Measurements from ENCODE around the gene AP4E1. TPM values are rescaled to one million over a fixed set of nuclear protein-coding genes. Genes with fewer than 3 reads are reported as not detected.
A peak's percentile ranks its signal among the peaks of the same experiment; 100 is the strongest.
"Not testable (repeated sequence)": the region's sequence is repeated elsewhere in the genome, so short reads cannot be mapped to it uniquely, and the experiment has no call there.

Gene AP4E1
- polyA plus RNA-seq, 10 donors = 6.4 to 10.4 (median 8.4) TPM

DNA sequence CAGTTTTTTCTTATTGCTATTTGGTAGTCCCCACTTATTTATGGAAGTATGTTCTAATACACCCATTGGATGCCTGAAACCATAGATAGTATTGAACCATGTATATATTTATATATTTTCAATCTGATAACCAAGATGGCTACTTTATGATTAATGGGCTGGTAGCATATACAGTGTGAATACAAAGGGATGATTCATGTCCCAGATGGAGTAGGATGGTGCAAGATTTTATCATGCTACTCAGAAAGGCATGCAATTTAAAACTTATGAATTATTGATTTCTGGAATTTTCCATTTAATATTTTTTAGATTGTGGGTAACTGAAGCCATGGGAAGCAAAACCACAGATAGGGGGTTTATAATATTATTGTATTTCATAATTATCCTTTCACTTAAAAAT lies 35.2 kb downstream of the AP4E1 start:
- DNase-seq = no peak

DNA sequence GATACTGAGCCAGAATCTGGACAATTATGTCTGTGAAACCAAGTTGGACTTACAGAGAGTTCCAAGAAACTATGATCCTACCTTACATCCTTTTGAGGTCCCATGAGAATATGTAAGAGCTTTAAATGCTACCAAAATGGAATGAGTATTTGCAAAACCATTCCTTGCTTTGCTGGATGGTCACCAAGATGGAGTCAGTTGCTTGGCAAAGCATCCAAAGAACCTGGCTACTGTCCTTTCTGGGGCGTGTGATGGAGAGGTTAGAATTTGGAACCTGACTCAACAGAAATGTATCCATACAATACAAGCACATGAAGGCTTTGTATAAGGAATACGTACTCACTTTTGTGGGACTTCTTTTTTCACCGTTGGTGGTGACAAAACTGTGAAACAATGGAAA lies 36.2 kb downstream of the AP4E1 start:
- peak in 1 of 3 donors; percentile 3 for DNase-seq

DNA sequence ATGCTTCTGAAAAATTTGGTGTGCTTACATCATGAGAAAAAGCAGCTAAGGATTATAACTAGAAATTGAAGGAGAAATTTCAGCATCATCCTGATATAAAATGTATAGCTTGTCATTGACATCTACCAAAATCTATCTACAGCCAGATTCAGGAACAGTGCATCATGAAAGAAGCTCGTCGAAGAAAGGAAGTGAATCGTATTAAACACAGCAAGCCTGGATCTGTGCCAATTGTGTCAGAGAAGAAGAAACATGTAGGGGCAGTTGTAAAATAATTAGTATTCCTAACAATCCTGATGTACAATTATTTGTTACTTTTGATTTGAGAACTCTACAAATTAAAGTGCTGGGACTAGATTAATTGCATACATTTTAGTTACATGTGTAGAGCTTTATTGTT lies 37.2 kb downstream of the AP4E1 start:
- DNase-seq = no peak

DNA sequence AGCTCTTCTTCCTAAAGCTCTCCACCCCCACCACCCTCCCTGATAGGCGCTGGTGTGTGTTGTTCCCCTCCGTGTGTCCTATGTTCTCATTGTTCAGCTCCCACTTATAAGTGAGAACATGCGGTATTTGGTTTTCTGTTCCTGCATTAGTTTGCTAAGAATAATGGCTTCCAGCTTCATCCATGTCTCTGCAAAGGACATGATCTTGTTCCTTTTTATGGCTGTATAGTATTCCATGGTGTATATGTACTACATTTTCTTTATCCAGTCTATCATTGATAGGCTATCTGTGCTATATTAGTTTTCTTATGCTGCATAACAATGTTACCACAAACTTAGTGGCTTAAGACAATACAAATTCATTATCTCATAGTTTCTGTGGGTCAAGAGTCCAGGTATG lies 42.3 kb downstream of the AP4E1 start:
- not testable (repeated sequence) for DNase-seq

DNA sequence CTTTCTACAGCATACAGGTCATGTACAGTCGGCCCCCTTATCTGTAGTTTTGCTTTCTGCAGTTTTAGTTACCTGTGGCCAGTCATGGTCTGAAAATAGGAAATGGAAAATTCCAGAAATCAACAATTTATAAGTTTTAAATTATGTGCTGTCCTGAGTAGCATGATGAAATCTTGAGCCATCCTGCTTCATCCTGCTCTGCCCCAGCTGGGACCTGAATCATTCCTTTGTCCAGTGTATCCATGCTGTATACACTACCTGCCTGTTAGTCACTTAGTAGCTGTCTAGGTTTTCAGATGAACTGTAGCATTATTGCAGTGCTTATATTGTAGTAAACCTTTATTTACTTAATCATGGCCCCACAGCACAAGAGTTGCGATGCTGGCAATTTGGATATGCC lies 44.8 kb downstream of the AP4E1 start:
- DNase-seq = no peak

DNA sequence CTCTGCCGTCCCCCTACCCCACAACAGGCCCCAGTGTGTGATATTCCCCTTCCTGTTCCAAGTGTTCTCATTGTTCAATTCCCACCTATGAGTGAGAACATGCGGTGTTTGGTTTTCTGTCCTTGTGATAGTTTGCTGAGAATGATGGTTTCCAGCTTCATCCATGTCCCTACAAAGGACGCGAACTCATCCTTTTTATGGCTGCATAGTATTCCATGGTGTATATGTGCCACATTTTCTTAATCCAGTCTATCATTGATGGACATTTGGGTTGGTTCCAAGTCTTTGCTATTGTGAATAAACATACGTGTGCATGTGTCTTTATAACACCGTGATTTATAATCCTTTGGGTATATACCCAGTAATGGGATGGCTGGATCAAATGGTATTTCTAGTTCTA lies 46.4 kb downstream of the AP4E1 start:
- not testable (repeated sequence) for DNase-seq

DNA sequence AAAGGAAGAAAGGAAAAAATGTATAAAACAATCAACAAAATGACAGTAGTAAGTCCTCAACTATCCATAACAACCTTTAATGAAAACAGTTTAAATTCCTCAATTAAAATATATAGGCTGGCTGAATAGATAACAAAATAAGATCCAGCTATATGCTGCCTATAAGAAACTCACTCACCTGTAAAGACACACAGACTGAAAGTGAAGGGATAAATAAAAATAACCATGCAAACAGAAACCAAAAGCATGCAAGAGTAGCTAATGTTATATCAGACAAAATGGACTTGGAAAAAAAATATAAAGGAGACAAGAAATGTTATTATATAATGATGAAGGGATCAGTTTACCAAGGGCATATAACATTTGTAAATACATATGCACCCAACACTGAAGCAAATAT lies 51.2 kb downstream of the AP4E1 start:
- no peak for DNase-seq

DNA sequence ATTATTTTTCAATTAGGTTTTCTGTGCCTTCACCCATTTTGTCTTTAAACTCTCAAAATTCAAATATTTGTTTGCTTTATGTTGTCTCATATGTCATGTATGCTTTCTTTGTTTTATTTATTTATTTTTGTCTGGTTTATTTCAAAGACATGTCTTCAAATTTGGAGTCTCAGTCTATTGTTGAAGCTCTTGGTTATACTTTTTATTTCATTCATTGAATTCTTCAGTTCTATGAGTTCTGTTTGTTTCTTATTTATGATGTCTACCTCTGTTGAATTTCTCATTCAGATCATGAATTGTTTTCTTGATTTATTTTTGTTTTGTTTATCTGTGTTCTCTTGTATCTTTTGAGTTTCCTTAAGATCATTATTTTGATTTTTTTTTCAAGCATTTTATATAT lies 55.6 kb downstream of the AP4E1 start:
- no peak for DNase-seq

DNA sequence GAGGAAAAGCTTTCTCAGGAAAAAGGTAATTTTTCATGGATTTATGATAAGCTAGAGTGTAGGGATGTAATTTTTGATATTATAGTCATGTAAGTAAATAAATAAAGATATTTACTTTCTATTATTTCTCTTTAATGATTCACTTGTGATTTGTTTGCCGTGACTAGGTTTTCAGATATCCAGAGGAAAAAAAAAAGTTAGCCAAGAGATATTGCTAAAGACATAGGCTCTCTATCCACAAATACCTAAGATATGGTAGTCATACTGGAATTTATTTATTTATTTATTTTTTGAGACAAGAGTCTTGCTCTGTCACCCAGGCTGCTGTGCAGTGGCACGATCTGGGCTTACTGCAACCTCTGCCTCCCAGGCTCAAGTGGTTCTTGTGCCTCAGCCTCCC lies 59.9 kb downstream of the AP4E1 start:
- no peak for DNase-seq

DNA sequence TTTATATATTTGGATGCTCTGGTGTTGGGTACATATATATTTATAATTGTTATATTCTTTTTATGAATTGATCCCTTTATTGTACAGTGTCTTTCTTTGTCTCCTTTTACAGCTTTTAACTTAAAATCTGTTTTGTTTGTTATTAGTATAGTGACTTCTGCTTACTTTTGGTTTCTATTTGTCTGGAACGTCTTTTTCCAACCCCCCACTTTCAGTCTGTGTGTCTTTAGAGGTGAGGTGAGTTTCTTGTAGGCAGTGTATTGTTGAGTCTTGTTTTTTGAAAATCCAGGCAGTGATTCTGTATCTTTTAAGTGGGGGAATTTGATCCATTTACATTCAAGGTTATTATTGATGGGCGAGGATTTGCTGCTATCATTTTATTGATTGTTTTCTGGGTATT lies 62.0 kb downstream of the AP4E1 start:
- DNase-seq = no peak

DNA sequence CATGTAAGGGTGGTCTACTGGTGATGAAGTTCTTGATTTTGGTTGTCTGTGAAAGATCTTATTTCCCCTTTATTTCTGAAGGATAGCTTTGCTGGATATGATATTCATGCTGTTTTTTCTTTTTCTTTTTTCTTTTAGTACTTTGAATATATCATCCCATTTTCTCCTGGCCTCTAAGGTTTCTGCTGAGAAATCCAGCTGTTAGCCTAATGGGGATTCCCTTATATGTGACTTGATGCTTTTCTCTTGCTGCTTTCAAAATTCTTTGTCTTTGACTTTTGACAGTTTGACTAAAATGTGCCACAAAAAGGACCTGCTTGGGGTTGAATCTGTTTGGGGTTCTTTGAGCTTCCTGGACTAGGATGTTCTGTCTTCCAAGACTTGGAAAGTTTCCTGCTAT lies 62.6 kb downstream of the AP4E1 start:
- DNase-seq = no peak

DNA sequence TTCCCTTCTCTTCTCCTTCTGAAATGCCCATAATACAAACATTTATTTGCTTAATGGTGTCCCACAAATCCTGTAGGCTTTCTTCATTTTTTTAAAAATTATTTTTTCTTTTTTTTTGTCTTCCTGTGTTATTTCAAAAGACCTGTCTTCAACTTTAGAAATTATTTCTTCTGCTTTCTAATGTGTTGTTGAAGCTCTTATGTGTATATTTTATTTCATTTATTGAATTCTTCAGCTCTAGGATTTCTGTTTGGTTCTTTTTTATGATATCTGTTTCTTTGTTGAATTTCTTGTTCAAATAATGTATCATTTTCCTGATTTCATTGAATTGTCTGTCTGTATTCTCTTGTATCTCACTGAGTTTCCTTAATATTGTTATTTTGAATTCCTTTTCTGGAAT lies 63.1 kb downstream of the AP4E1 start:
- DNase-seq = no peak

DNA sequence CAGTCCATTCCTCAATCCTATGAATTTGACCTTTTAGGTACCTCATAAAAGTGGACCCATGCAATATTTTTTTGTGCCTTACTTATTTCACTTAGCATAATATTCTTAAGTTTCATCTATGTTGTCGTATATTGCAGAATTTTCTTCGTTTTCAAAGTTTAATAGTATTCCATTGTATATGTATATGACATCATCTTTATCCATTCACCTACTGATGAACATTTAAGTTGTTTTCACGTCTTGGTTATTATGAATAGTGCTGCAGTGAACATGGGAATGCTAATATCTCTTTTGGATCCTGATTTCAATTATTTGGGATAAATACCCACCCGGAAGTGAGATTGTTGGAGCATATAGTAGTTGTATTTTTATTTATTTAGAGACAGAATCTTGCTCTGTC lies 65.1 kb downstream of the AP4E1 start:
- DNase-seq = no peak

DNA sequence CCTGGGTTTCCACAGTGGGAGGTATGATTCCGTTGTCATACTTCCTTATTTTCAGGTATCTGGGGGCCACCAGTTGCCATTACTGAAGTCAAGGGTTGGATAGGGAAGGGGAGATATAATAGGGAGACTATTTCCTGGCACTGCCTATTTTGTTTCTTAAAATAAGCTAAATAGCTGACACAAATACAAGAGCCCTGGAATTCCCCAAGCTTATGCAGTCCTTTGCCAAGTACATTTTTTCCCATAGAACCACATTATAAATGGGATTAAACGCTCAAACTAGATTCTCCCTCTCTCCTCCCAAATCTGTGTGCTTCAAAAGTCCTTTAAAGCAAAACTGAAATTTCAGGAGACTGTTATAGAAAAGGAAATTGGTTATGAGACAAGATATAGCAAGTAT lies 68.7 kb downstream of the AP4E1 start:
- DNase-seq = peak; percentile 27 to 68 (median 47)

DNA sequence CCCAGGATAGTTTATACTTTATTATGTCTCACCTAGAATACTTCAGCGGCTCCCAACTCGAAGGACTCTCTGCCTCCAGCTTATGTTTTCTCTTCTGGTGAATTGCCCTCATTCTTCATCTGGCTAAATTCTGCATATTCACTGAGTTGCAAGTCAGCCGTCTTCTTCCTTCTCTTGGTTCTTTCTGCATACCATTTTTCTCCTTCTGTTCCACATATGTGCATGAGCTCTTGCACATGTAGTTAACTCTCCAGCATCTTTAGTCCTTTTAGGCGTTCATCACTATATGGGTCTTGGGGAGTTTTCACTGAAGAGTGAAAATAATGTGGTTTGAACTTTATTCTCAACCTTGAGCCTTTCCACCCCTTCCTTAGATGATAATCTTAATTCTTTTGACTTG lies 70.1 kb downstream of the AP4E1 start:
- DNase-seq = no peak

DNA sequence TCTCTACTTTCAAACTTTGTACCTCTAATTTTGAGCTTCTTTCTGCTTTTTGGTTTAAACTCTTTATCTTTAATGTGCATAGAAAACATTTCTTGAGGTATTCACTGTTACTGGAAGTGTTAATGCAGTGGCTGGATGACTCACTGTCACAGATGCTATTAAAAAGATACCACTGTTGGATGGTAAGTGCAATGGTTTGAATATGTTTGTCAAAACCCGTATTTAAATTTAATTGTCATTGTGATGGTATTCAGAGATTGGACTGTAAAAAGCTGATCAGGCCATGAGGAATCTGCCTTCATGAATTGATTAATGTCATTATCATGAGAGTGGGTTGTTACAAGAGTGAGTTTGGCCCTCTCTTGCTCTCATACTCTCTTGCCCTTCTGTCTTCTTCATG lies 70.6 kb downstream of the AP4E1 start:
- no peak for DNase-seq

DNA sequence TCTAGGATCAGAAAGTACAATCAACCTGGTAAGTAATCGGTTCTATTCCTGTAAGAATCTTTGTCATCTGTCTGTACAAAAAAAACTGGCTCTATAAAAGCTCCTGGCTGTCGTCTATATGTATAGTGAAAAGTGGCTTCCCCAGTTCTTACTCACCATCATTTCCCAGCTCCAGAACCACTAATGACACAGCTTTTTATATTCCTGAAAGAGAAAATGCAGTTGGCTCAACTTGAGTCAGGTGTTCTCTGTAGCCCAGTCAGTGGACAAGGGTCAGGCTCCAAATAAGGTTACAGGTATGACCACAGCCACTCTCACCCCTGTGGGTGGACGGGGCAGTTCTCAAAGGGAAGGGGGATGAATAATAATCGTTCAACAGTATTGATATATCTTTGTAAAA lies 85.1 kb downstream of the AP4E1 start:
- DNase-seq = no peak

DNA sequence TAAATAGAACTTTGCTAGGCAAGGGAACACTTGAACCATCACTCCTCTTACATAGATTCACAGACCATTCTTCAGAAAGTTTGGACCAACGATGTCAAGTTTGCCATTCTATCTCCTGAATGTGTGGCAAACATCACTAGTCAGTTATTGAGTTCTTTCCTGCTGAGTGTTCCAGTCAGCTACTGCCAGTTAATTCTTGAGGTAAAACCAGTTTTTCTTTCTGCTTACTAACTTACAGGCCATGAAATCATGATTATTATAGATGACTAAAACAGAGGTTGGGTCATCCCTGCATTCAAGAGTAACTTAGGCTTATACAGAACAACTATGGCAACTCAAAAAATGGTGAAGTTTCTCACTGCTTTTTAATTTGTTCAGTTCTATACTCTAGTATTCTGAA lies 88.2 kb downstream of the AP4E1 start:
- DNase-seq = no peak

DNA sequence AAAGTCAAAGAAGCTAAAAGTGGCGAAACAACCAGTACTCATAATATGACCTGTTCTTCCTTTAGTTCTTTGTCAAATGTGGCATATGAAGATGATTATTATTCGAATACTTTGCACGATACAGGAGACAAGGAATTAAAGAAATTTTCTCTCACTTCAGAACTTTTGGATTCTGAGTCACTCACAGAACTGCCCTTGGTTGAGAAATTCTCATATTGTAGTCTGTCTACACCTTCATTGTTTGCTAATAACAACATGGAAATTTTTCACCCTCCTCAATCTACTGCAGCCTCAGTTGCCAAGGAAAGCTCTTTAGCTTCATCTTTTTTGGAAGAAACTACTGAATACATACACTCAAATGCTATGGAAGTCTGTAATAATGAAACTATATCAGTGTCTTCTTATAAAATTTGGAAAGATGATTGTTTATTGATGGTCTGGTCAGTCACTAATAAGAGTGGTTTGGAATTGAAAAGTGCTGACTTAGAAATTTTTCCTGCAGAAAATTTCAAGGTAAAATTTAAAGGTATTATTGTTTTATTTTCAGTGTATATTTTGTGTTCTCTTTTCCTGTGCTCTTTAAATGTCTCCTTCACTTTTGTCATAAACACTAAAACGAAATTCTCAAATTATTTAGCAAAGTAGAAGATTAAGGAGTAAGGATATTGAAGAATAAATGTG lies 89.0 kb downstream of the AP4E1 start:
- no peak for DNase-seq

DNA sequence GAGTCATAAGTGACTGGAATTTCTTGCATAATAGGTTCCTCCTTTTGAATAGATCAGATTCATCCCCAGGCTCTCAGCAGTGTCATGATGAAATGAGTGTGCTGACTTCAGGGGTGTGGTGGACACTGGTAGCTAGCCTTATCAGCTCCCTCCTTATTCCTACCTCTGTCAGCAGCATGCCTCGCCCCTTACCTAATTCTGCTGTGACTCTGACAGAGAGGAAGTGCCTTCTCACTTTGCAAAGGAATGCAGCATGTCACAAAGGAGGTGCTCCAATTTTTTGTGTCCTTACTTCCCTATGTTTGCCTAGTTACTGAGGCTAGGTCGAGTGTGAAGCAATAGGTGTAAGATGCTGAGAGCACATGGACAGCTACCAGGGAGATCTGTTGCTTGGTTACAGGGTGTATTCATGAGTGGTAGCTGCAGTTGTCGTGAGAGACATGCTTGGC lies 95.6 kb downstream of the AP4E1 start:
- no peak for DNase-seq

DNA sequence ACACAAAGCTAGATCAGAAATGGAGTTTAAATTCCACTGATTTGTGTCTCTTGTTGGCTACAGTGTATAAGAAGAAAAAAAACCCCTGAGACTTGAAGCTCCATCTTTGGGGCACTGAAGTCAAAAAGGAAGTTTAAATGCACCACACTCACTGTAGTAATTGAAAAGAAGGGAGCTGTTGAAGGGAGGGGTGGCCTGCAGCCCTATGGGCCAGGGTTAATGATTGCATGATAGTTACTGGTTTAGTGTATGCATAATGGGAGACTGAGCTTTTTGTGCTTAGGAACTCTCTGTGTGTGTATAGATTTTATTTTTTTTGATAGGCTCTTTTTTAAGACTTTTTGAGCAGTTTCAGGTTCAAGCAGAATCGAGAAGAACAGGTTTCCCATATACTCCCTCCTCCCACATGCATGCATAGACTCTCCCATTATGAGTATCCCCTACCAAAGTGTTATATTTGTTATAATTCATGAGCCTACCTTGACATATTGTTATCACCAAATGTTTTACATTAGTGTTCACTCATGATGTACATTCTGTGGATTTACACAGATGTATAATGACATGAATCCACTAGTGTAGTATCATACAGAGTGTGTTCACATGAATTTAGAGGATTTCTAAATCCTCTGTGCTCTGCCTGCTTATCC lies 98.0 kb downstream of the AP4E1 start:
- DNase-seq = no peak

DNA sequence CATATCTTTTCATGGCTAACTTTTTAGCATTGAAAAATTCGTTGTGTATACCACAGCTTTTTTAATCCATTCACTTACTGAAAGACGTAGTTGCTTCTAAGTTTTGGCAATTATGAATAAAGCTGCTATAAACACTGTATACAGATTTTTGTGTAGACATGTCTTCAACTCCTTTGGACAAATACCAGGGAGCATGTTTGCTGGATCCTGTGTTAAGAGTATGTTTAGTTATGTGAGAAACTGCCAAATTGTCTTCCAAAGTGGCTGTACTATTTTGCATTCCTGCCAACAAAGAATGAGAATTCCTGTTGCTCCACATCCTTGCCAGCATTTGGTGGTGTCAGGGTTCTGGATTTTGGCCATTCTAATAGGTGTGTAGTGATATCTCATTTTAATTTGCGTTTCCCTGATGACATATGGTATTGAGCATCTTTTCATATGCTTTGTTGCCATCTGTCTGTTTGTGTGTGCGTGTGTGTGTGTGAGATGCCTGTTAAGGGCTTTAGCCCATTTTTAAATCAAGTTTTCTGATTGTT lies 98.7 kb downstream of the AP4E1 start:
- DNase-seq = no peak

DNA sequence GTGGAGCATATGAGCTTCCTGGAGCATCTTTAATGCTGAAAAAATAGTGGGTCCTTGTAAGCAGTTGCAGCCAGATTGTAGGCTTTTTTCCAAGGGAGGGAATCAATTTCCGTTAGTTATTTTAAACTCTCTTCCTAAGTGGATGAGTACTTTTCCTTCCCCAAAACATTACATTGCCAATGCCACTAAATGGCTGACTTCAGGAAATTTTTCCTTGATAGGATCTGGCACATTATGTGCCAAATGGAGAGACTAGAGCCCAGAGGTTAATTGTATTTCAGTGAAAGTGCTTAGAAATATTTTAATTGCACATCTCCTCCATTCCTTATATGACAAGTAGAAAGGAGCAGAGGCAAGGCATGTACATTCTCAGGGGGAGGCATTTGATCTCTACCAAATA lies 102.7 kb downstream of the AP4E1 start:
- DNase-seq = no peak

DNA sequence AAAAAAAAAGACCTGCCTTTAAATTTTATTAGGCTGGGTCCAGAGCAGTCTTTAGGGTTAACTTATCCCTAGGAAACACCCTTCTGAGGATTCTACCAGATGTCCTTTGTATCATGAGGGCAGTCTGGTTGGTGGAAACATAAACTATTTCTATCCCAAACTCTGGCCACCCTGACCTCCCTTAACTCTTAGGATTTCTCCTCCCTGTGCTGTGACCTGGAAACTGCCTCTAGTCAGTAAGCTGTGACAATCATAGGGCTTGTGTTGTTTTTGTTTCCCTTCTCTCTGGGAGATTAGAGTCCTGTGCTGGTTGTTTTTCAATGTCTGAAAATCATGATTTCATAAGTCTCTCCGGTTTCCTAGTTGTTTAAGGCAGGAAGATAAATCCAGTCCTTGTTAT lies 108.1 kb downstream of the AP4E1 start:
- no peak for DNase-seq

All from muscle of back (tissue), 11 donors.